ENCODE results near the gene TFCP2L1.

The TFCP2L1 gene

DNA sequence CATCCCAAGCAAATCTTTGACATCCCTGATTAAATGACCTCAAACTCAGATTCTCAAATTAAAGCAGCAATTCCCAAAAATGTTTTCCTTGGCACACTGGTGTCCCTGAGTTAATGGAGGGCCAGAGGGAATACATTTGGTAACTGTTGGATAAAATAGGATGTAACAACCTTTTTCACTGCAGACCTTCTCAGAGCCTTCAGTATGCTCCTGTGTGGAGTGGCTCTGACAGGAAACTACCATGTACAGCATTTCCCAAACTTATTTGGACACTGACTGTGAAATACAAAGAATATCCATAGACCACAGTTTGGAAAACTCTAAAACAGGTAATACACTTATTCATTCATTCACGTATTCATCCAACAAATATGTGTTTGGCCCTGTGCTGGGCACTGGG is 91.8 kb downstream of the TFCP2L1 start:
- DNase-seq: no peak

DNA sequence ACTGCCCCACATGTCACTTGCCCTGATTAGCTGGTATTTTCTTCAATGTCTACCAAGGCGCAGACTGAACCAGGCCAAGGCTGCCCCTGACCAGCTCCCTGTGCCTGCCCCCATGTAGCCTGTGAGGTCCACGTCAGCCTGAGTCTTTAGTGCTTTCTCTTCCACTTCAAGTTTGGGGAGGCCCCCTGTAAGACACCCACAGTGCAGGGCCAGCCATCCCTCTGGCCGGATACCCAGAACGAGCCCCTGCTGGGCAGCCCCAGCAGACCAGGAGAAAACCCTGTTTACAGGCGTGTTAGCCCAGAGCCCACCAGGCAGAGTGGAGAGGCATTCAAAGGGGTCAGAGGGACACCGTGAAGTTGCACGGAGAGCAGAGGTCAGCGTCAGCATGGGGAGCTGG is 92.4 kb downstream of the TFCP2L1 start:
- no peak for DNase-seq

DNA sequence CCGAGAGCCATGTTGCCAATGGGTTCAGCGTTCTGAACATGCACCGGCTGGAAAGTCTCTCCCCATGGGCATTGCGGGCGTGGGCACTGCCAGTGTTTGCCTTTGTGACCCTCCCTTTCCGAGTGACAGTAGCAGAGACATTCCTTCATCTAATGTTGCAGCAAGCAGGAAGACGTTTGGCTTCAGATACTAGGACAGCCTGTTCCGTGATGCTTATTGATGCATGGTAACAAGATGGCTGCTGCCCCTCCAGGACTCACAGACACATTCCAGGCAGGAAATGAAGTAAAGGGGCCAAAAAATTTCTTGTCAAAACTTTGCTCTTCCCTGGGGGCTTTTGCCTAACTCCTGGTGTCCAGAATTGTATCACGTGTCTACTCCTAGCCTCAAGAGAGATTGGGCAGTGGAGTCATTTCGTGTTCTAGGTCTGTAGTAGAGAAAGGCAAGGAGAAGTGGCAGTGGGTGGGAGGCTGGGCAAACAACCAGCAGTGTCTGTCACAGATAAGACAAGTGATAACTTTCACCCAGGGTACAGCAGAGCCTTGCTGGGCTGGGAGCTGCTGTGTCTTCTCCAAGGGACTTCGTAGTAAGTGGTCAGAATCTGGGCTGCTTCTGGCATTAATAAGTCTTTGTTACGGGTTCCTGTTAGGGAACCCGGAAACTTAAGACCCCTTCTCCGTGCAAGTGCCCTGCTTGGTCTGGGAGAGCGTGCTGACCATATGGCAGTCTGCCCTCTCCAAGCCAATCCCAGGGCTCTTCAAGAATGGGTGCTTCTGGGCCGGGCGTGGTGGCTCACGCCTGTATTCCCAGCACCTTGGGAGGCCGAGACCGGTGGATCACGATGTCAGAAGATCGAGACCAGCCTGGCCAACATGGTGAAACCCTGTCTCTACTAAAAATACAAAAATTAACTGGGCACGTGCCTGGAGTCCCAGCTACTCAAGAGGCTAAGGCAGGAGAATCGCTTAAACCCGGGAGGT is 93.5 kb downstream of the TFCP2L1 start:
- no peak for DNase-seq

DNA sequence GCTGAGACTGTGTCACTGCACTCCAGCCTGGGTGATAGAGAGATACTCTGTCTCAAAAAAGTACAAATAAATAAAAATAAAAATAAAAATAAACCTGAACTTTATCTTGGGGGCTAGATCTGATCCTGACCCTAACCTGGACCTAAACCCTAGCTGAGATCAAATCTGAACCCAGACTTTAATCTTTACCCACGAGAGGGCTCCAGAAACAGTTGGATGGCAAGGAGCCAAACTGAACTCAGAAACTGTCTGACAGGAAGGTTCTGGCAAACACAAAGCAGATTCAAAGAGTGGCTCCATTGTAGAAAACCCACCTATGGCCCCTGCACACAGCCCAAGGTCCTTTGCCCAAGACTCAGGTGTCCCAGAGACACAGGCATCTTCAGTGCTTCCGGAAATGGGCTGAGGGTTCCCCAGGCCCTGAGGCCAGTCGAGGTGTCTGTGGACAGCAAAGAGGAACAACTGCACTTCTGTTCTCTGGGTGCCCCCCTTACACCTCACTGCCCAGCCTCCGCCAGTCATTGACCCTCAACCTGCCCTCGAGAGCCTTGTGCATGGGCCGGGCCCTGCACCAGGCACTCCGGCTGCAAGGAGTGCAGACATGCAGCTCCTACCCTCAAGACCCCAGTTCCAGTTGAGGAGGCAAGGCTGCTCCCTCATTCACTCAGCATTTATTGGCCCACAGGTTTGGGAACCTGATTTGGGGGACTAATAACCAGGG is 95.2 kb downstream of the TFCP2L1 start:
- no peak for DNase-seq

DNA sequence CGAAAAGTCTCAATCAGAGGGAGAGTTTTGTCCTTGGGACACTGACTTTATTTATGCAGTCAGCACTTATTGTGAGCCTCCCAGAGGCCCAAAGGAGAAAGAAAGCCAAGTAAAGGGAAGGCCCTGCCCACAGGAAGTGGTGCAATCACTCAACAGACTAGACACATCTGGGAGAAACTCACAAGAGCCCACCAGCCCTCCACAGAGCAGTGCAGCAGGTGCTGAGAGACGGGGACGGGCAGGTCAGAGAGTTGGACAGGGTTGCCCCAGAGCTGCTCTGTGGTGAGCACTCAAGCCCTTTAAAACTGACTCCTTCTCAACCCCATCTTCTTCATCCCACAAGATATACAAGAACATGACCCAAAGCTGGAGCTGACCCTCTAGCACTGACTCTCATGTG is 96.0 kb downstream of the TFCP2L1 start:
- no peak for DNase-seq

DNA sequence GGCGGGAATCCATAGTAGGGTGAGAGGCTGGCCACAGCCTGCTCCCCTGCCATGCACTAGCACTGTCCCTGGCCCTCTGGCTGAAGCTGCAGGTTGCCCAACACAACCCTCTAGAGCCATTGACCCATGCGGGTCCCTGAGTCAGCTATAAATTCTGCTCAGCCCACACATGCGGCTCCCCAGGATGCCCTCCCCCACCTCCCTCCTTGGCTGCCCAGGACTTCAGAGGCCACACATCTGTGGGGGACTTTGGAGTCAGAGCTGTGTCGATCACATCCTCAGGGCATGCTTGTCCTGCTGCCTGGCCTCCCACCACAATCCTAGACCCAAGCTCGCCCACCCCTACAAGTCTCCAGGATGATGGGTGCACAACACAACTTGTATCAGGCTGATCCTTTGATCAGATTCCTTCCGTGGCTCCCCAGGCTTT is 97.0 kb downstream of the TFCP2L1 start:
- DNase-seq: no peak

DNA sequence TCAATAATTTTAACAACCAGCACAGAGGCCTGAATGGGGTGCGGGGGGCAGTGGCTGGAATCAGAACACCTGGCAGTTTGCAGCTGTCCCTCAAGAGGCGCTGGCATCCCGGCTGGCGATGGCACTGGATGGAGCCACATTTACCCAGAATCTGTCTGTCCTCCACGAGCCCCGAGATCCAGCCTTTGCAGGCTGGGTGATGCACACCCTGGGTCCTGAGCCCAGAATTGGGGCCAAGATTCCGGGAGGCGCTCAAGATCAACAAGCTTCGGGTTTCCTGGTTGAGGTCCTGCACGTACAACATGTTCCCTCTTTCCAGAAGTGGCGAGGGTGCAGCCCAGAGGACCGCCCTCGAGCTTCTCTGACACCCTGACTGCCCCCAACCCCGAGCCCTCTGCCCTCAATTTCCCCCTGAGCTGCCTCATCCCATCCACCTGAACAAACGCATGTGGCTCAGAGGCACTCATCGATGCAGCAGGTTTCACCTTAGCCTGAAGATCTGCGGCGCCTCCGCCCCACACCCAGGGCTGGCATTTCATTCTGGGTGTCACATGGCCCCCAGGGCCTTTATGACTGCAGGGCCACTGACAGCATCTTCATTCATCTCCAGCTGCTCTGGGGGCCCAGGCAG is 97.5 kb downstream of the TFCP2L1 start:
- DNase-seq: no peak

DNA sequence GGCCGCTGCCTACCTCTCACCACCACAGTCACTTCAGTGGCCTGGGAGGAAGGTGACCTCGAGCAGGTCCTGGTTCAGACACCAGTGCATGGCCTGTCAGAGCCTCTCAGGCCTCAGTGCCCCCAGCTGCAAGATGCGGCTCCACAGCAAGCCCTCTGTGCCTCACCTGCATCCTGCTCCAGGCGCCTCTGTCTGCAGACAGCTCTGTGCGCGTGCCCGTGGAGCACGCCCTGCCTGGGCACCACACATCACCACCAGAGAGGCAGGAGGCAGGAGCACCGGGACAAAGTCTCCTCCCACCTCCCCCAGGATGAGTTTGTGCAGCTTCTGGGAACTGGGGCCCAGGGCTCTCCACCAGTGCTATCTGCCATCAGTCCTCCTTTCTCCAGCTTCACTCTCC is 98.7 kb downstream of the TFCP2L1 start:
- no peak for DNase-seq

DNA sequence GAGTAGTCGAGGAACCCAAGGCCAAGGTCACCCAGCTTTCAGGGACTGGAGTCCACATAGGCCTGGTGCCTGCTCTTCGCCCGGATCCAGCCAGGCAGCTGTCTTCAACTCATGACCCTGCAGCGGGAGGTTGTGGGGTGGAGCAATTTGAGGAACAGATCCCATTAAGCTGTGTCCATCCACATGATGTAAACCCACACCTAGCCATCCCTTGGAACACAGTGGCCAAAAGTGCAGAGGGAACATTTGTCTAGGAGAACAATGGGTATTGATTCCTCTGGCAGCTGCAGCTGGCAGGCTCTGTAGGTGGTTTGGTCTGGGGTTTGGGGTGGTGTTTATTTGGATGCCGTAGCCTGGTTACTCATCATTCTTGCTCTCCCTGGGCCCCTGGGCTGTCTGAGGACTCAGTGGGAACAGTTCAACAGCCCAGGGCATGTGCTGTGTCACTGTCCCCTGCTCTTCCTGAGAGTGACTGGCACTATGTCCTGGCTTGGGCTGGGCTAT is 99.4 kb downstream of the TFCP2L1 start:
- DNase-seq: no peak

DNA sequence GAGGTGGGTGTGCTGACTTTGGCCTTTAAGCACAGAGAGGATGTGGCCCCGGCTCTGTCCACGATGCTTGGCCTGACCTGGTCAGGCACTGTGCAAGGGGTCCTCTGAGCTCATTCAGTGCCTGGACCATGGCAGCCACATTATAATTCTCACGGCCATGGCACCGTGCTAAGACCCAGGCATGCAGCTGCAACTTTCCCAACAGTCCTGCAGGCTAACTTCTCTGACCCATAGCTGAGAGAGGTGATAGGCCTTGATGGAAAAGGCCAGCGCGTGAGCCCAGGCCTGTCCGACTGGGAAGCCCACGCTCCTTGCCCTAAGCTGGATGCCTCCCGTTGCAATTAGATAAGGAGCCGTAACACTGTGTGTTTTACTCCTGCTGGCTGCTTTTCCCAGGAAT is 99.9 kb downstream of the TFCP2L1 start:
- DNase-seq: no peak

DNA sequence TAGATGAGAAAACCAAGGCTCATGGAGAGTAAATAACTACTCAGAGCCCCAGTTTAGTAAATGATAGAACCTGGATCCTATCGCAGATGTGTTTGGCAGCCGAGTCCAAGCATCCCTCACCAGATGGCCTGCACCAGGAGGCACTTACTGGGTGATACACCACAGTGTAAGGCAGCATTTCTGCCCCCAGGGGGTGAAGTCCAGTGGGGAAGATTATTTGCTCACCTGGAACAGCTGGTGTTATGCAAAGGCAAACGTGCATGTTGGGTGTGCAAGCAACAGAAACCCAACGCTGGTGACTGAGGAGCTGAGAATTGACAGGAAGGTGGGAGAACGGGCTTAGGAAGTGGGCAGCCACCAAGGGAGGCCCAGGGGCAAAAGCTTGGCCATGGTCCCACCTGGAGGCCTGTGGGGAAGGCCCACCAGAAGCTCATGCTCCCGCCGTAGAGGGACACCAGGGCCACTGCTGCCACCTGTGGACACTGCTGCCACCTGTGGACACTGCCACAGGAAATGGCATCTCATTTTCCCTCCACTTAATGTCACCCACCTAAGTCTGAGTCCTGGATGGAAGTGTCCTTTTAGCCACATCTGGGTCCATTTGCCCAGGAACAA is 100.6 kb downstream of the TFCP2L1 start:
- DNase-seq: no peak

DNA sequence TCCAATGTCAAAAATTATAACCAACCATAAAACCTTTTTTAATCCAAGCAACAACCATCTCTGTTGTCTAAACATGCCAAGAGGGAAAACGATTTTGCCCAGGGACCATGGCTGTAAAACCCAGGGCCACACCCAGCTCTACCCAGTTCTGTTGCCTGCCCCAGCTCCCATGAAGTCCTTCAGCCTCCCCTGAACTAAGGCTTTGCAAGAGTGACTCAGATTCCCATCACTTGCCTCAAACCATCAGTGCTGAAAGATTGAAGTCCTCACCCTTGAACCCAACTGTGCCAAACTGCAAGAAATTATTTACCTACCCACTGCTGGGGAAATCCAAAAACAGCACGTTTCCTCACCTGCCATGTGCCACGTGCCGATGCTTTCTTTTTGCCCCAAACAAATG is 102.5 kb downstream of the TFCP2L1 start:
- DNase-seq: no peak

DNA sequence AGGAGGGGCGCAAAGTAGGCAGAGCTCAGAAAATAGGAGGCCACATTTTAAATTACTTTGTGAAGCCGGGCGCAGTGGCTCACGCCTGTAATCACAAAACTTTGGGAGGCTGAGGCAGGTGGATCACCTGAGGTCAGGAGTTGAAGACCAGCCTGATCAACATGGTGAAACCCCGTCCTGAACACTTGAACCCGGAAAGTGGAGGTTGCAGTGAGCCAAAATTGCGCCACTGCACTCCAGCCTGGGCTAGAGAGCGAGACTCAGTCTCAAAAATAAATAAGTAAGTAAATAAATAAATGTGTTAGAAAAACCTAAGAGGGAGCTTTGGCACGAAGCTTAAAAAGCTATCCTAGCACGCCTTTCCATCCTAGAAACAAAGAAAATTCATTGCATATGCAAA is 105.5 kb downstream of the TFCP2L1 start:
- no peak for DNase-seq

DNA sequence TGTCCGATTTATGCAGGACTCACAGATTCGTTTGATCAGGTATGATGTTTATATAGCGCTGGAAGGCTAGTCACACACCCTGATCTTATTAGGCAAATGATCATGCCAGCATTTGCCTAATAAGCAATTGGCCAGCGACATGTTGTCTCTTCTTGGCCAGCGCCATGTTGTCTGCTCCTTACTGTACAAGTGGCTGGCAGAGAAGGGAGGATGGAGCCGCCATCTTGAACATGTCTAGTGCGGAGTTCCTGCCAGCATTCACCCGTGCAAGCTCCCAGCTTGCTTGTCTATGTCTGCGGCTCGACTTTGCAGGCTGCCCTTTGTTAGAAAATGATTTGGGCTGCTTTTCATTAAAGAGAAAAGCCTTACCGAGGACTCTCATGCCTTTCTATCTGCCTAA is 106.3 kb downstream of the TFCP2L1 start:
- no peak for DNase-seq

DNA sequence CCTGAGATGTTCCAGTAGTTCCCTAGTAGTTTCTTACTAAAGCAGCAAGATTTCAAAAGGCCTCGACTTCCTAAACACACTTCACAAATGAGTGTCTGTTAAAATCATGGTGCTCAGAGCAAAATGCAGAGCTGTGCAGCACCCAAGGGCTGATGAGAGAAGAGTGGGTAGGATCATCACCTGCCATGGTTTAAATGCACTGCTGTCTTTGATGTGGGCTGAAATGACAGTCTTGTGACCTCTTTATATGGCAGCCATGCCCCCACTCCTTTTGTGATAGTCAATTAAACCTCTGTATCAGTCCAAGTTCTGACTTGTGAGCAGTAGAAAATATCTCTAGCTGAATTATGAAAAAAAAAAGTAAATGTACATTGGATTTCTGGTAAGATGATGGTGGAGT is 107.1 kb downstream of the TFCP2L1 start:
- DNase-seq: no peak

DNA sequence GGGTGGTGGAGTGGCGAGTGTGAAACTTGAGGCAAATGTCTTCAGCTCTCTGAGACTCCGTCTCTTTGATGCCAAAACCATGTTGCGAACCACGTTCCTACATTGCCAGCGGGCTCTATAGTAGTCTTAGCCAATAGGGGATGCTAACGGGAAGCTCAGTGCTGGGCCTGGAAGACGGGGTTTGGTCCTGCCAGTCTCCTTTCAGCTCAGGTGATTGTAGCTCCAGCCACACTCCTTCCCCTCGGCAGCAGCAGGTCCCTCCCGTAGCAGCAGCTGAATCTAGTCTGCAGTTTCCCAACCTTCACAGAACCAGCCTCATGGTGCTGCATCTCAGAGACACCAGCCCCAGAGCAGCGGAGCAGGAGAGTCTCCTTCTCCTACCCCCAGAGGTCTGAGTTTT is 109.7 kb downstream of the TFCP2L1 start:
- no peak for DNase-seq

DNA sequence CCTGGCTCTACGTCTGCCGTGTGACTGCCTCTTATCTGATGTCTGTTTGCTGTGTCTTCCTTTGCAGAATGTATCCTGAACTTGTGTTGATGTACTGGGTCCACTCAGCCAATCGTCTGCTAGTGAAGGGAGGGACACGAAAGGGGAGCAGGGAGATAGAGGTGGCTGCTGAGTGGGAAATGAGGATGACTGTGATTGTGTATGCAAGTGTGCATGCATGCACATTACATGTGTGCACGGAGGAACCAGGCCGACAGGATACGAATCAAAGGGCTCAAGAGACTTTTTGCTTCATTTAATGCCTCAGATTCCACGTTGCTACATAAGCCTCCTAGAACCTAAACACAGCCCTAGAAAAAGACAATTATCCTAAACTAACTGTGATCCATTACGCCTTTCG is 111.2 kb downstream of the TFCP2L1 start:
- DNase-seq: no peak

DNA sequence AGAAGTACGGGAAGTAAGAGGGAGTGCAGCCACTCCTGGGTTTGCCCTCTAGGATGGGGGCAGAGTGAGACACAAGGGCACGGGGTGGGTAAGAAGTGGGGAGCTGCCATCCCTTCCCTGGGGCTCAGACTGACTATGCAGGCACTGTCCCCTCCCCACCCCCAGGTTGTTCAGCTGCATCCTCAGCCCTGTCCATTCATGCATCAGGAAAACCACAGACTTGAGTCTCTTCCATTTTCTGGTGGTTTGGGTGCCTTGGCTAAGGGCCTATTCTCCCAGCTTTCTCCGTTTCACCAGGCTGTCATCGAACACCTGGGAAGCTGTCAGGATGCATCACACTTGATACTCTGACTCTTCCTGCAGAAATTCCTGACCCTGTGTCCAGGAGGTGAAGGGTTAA is 111.9 kb downstream of the TFCP2L1 start:
- DNase-seq: no peak

DNA sequence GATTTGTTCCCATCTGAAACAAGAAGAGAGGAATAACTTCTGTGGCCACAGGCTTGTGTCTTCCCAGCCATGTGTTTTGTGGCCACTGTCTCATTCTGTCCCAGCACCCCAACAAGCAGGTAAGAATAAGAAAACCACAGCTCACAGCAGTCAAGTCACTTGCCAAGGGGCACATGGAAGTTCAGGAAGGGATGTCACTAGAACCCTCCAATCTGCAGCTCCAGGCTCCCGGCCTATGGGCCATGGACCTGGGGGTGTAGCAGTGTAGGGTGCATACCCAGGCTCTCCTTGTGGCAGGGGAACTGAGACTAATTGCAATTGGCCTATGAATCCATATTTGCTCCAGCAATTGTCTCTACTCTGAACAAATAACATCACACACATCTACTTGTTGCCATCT is 112.5 kb downstream of the TFCP2L1 start:
- no peak for DNase-seq

DNA sequence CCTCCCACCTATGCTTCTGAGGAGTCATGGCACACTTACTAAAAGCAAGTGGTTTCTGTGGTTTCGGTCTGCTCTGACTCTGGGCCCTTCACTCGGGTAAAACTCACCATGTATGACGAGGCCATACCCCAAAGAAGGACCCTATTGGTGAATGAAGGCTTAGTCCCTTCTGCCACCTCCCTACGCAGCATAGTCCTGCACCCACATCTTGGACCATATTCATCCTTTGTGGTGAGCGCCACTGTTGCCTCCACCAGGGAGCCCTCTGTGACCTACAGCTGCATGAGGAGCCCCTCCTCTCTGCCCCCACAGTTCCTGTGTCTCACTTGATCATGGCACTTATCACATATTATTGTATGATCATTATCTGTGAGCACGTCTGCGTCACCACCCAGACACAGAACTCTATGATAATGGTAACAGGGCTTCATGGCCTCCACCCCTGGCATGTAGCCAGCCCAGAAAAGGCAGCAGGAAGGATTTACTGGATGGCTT is 113.3 kb downstream of the TFCP2L1 start:
- DNase-seq: no peak

DNA sequence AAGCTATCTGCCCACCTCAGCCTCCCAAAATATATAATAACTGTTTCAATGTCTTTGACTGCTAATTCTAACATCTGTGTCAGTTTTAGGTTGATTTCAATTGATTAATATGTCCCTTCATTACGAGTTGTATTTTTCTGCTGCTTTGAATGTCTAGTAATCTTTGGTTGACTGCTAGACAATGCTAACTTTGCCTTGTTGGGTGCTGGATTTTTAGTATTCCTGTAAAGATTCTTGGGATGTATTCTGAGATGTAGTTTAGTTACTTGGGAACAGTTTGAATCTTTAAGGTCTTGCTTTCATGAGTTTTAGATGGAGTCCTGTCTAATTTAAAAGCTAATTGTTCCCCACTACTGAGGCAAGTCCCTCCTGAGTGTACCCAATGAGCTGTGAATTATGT is 114.4 kb downstream of the TFCP2L1 start:
- no peak for DNase-seq

DNA sequence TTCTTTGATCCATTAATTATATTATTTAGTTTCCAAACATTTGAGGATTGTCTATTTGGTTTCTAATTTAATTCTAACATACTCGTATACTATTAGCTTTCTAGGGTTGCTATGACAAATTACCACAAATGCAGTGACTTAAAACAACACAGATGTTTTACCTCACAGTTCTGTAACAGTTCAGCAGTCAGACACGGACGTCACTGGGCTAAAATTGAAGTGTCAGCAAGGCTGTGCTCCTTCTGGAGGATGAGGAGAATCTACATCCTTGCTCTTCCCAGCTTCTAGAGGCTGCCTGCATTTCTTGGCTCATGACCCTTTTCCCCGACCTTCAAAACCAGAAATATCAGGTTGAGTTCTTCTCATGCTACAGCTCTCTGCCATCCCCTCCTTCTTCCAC is 117.6 kb downstream of the TFCP2L1 start:
- DNase-seq: no peak

Measured in CD4-positive, alpha-beta T cell treated with Interleukin-10 for 1 hour (primary cell).